GM23338 (cell line): ENCODE results near the gene FGF22.

Experiments
- CREB1 ChIP-seq: fragments of 250-450 bp; sonication (Bioruptor Pico); IDR thresholded peaks from 2 replicates; pipeline ENCODE4 v1.5.0; 2020; ENCODE audit warnings: low read depth, mild to moderate bottlenecking, moderate library complexity
- EZH2 ChIP-seq: fragments of 200-600 bp; sonication (generic); IDR thresholded peaks from one replicate; pipeline ENCODE4 v1.8.0; 2017; ENCODE audit warnings: antibody characterized with exemption, mild to moderate bottlenecking, low read depth; ENCODE audit not compliant: unreplicated experiment
- EZH2phosphoT487 ChIP-seq: fragments of 200-600 bp; sonication (generic); IDR thresholded peaks from one replicate; pipeline ENCODE4 v1.8.1; 2018; ENCODE audit warnings: antibody characterized with exemption; ENCODE audit not compliant: unreplicated experiment
- POLR2AphosphoS5 ChIP-seq: IDR thresholded peaks from 2 replicates; pipeline ENCODE4 v1.6.1; 2016; ENCODE audit warnings: antibody characterized with exemption, low read depth
- STAT1 ChIP-seq: IDR thresholded peaks from one replicate; pipeline ENCODE4 v1.6.1; 2016; ENCODE audit warnings: antibody characterized with exemption; ENCODE audit not compliant: unreplicated experiment
- ZNF331 ChIP-seq: fragments of 250-450 bp; sonication (Bioruptor Pico); IDR thresholded peaks from 2 replicates; pipeline ENCODE4 v1.5.0; 2020; ENCODE audit warnings: low read depth, mild to moderate bottlenecking, moderate library complexity
- TF ChIP-seq, protein P1 (sequence below), 2 experiments: fragments of 200-600 bp in 1 of 2; sonication (generic) in 1 of 2; conservative IDR thresholded peaks; 2 replicates each; pipeline versions ENCODE4 v1.5.1 to v1.6.1; 2016 to 2017; ENCODE audit warnings: antibody characterized with exemption in 2 of 2, low read depth in 2 of 2, mild to moderate bottlenecking in 2 of 2, moderate library complexity in 1 of 2
- TF ChIP-seq, protein P2 (sequence below): IDR thresholded peaks from one replicate; pipeline ENCODE4 v1.6.1; 2018; ENCODE audit warnings: antibody characterized with exemption; ENCODE audit not compliant: unreplicated experiment
- TF ChIP-seq, protein P3 (sequence below): IDR thresholded peaks from 2 replicates; pipeline ENCODE4 v1.6.1; 2016; ENCODE audit warnings: antibody characterized with exemption

DNA sequence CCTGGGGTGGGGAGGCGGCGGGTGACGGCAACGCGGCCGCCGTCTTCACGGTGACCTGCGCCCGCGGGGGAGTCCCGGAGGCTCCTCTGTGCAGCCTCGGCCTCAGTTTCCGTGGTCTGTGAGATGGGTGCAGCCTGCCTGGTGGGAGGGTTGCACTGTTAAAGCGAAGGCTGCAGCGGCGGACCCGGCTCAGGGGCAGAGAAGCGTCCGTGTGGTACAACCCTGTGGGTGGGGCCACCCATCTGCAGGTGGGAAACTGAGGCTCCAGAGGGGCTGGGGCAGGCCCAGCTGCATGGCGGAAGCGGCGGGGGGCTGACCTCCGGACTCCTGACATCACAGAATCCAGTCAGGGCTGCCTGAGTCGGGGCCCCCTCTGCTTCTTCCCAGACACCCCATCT, 481 bp downstream of the FGF22 start:
- TF ChIP-seq EZH2: no peak
- TF ChIP-seq, protein P1, sequence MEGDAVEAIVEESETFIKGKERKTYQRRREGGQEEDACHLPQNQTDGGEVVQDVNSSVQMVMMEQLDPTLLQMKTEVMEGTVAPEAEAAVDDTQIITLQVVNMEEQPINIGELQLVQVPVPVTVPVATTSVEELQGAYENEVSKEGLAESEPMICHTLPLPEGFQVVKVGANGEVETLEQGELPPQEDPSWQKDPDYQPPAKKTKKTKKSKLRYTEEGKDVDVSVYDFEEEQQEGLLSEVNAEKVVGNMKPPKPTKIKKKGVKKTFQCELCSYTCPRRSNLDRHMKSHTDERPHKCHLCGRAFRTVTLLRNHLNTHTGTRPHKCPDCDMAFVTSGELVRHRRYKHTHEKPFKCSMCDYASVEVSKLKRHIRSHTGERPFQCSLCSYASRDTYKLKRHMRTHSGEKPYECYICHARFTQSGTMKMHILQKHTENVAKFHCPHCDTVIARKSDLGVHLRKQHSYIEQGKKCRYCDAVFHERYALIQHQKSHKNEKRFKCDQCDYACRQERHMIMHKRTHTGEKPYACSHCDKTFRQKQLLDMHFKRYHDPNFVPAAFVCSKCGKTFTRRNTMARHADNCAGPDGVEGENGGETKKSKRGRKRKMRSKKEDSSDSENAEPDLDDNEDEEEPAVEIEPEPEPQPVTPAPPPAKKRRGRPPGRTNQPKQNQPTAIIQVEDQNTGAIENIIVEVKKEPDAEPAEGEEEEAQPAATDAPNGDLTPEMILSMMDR (conservative IDR thresholded peaks at IDR 0.05; ENCODE audit: low read depth in 2 of 2): no peak
- TF ChIP-seq EZH2phosphoT487: no peak
- TF ChIP-seq ZNF331 (CRISPR knock-in tag): no peak
- TF ChIP-seq, protein P2, sequence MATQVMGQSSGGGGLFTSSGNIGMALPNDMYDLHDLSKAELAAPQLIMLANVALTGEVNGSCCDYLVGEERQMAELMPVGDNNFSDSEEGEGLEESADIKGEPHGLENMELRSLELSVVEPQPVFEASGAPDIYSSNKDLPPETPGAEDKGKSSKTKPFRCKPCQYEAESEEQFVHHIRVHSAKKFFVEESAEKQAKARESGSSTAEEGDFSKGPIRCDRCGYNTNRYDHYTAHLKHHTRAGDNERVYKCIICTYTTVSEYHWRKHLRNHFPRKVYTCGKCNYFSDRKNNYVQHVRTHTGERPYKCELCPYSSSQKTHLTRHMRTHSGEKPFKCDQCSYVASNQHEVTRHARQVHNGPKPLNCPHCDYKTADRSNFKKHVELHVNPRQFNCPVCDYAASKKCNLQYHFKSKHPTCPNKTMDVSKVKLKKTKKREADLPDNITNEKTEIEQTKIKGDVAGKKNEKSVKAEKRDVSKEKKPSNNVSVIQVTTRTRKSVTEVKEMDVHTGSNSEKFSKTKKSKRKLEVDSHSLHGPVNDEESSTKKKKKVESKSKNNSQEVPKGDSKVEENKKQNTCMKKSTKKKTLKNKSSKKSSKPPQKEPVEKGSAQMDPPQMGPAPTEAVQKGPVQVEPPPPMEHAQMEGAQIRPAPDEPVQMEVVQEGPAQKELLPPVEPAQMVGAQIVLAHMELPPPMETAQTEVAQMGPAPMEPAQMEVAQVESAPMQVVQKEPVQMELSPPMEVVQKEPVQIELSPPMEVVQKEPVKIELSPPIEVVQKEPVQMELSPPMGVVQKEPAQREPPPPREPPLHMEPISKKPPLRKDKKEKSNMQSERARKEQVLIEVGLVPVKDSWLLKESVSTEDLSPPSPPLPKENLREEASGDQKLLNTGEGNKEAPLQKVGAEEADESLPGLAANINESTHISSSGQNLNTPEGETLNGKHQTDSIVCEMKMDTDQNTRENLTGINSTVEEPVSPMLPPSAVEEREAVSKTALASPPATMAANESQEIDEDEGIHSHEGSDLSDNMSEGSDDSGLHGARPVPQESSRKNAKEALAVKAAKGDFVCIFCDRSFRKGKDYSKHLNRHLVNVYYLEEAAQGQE: no peak
- TF ChIP-seq POLR2AphosphoS5: no peak
- TF ChIP-seq, protein P3, sequence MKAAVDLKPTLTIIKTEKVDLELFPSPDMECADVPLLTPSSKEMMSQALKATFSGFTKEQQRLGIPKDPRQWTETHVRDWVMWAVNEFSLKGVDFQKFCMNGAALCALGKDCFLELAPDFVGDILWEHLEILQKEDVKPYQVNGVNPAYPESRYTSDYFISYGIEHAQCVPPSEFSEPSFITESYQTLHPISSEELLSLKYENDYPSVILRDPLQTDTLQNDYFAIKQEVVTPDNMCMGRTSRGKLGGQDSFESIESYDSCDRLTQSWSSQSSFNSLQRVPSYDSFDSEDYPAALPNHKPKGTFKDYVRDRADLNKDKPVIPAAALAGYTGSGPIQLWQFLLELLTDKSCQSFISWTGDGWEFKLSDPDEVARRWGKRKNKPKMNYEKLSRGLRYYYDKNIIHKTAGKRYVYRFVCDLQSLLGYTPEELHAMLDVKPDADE: no peak
- no peak for TF ChIP-seq CREB1
- no peak for TF ChIP-seq STAT1
